Bronchial smooth muscle cell (primary cell): ENCODE results near the gene AHCTF1. TPM values are rescaled to one million over a fixed set of nuclear protein-coding genes. Genes with fewer than 3 reads are reported as not detected.

Experiments
- total RNA-seq: library from RNA; depleted of rRNA; stranded (reverse); fragments of >200 nt; gene quantifications from 2 replicates; pipeline ENCODE4 v1.2.1, GENCODE V29; 2014

AHCTF1 gene, protein sequence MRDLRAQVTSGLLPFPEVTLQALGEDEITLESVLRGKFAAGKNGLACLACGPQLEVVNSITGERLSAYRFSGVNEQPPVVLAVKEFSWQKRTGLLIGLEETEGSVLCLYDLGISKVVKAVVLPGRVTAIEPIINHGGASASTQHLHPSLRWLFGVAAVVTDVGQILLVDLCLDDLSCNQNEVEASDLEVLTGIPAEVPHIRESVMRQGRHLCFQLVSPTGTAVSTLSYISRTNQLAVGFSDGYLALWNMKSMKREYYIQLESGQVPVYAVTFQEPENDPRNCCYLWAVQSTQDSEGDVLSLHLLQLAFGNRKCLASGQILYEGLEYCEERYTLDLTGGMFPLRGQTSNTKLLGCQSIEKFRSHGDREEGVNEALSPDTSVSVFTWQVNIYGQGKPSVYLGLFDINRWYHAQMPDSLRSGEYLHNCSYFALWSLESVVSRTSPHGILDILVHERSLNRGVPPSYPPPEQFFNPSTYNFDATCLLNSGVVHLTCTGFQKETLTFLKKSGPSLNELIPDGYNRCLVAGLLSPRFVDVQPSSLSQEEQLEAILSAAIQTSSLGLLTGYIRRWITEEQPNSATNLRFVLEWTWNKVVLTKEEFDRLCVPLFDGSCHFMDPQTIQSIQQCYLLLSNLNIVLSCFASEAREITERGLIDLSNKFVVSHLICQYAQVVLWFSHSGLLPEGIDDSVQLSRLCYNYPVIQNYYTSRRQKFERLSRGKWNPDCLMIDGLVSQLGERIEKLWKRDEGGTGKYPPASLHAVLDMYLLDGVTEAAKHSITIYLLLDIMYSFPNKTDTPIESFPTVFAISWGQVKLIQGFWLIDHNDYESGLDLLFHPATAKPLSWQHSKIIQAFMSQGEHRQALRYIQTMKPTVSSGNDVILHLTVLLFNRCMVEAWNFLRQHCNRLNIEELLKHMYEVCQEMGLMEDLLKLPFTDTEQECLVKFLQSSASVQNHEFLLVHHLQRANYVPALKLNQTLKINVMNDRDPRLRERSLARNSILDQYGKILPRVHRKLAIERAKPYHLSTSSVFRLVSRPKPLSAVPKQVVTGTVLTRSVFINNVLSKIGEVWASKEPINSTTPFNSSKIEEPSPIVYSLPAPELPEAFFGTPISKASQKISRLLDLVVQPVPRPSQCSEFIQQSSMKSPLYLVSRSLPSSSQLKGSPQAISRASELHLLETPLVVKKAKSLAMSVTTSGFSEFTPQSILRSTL (N-terminal part only)
- 13.4 and 14.9 TPM in 2 replicates for total RNA-seq

DNA sequence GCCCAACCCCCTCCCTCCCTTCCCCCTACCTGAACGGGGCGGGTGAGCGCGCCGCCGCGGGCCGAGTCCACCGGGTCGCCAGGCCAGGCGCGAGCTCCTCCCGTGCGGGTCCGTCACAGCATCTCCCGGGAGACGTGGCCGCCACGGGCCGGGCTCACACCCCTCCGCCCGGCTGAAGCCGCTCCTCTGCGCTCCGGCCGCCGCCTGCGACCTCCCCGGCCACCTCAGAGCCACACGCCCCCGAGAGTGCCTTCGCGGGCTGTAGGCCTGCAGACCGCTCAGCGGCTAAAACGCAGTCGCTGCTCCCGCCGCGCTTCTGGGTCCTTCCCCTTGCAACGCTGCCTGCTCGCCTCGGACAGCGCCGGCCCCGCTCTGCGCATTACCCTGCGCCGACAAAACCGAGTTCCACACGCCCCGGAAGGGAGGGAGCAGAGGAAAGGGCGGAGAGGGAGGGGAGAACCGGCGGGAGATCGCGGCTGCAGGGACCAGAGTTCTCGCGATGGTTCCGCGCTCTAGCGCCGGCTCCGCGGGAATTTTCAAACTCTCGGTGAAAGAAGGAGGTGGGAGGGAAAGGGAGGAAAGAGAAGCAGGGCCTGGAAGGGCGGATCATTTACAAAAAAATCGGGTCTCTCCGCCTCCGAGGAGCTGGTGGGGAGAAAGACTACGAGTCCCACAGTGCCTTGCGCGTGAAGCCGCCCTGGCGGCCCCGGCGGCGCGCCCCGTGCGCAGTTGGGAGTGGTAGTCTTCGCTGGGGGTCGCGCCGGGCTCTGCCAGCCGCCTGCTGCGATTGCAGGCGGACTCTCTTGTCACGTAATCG, at the start of gene AHCTF1:
Gene AHCTF1 (minus strand): TSS at position 400 of the 817 bp plus-strand sequence. CDS start 13,578 bp downstream, outside the sequence.

Other genes starting within 250 kb of the AHCTF1 start
- gene SCCPDH, start 207.5 kb downstream of the AHCTF1 start, total RNA-seq, result 40.8 and 45.2 TPM in 2 replicates
- gene ZNF695, start 76.1 kb upstream of the AHCTF1 start, total RNA-seq, result 1.1 and 1.3 TPM in 2 replicates
- 1.1 and 2.0 TPM in 2 replicates for gene ZNF670, start 146.9 kb upstream of the AHCTF1 start, total RNA-seq
- gene ZNF669, start 172.4 kb upstream of the AHCTF1 start, total RNA-seq, result 7.5 and 11.7 TPM in 2 replicates
- gene ZNF124, start 240.1 kb upstream of the AHCTF1 start, total RNA-seq, result 24.7 and 35.1 TPM in 2 replicates